Measurements from ENCODE around the gene CNDP2. TPM values are rescaled to one million over a fixed set of nuclear protein-coding genes. Genes with fewer than 3 reads are reported as not detected.

Gene CNDP2
- polyA plus RNA-seq, 1 donor from 2014 or later, result 179 TPM

GRCh38 chr18:74541703-74542555, 45.8 kb downstream of the CNDP2 start:
- Mint-ChIP-seq H3K27ac (no peak overlapping the region), H3K4me1 (no peaks in the 10 kb centered on the region), H3K4me3 (peak overlapping the region in 1 of 4 donors; percentile 54), H3K9me3 (no peaks in the 10 kb centered on the region), H3K36me3 (no peaks in the 10 kb centered on the region), H3K27me3 (peaks cover 2% of the 10 kb centered on the region)

- peaks cover 3% of the 10 kb centered on the region for H3K27me3 Mint-ChIP-seq
- H3K4me3 Mint-ChIP-seq, result no peak overlapping the region
- H3K27ac Mint-ChIP-seq, result no peak overlapping the region
- H3K9me3 Mint-ChIP-seq, result peaks cover 2 to 13% (median 11%) of the 10 kb centered on the region in 3 donors
- H3K36me3 Mint-ChIP-seq, result no peaks in the 10 kb centered on the region
- H3K4me1 Mint-ChIP-seq, result no peaks in the 10 kb centered on the region
These were observed 48.7 kb downstream of the CNDP2 start for GRCh38 chr18:74544898-74545297.

- Mint-ChIP-seq H3K9me3 (peaks cover 2 to 13% (median 11%) of the 10 kb centered on the region in 3 donors), H3K36me3 (no peaks in the 10 kb centered on the region), H3K4me1 (no peaks in the 10 kb centered on the region), H3K27ac (no peak overlapping the region), H3K27me3 (peaks cover 3% of the 10 kb centered on the region), H3K4me3 (no peak overlapping the region)
These were observed 49.8 kb downstream of the CNDP2 start for GRCh38 chr18:74546007-74546406.

- Mint-ChIP-seq H3K36me3 (peaks cover 1% of the 10 kb centered on the region), H3K9me3 (peaks cover 2 to 13% (median 11%) of the 10 kb centered on the region in 3 donors), H3K27me3 (peaks cover 3% of the 10 kb centered on the region), H3K27ac (no peak overlapping the region), H3K4me3 (peak overlapping the region in 1 of 4 donors; percentile 9), H3K4me1 (peaks cover 0 to 2% (median 2%) of the 10 kb centered on the region in 3 donors)
These were observed 50.8 kb downstream of the CNDP2 start for GRCh38 chr18:74546751-74547530.

GRCh38 chr18:74547860-74548259, 51.7 kb downstream of the CNDP2 start:
- Mint-ChIP-seq H3K27me3 (peaks cover 1% of the 10 kb centered on the region), H3K9me3 (peaks cover 2 to 13% (median 11%) of the 10 kb centered on the region in 3 donors), H3K4me3 (no peak overlapping the region), H3K36me3 (peaks cover 1% of the 10 kb centered on the region), H3K4me1 (peaks cover 0 to 2% (median 2%) of the 10 kb centered on the region in 3 donors), H3K27ac (no peak overlapping the region)

GRCh38 chr18:74549591-74550104, 53.5 kb downstream of the CNDP2 start:
- H3K4me3 Mint-ChIP-seq, result peak overlapping the region in 1 of 4 donors; percentile 30
- H3K27ac Mint-ChIP-seq, result no peak overlapping the region
- H3K4me1 Mint-ChIP-seq, result peaks cover 0 to 2% (median 2%) of the 10 kb centered on the region in 3 donors
- peaks cover 2 to 13% (median 11%) of the 10 kb centered on the region in 3 donors for H3K9me3 Mint-ChIP-seq
- peaks cover 1% of the 10 kb centered on the region for H3K27me3 Mint-ChIP-seq
- H3K36me3 Mint-ChIP-seq, result peaks cover 1% of the 10 kb centered on the region

GRCh38 chr18:74550886-74551285, 54.7 kb downstream of the CNDP2 start:
- Mint-ChIP-seq H3K27me3 (peaks cover 1% of the 10 kb centered on the region), H3K9me3 (peaks cover 2 to 13% (median 11%) of the 10 kb centered on the region in 3 donors), H3K4me3 (peak overlapping the region in 1 of 4 donors; percentile 78), H3K36me3 (peaks cover 1% of the 10 kb centered on the region), H3K4me1 (peaks cover 0 to 2% (median 2%) of the 10 kb centered on the region in 3 donors), H3K27ac (no peak overlapping the region)

- Mint-ChIP-seq H3K4me3 (no peak overlapping the region), H3K9me3 (peaks cover 2 to 13% (median 11%) of the 10 kb centered on the region in 3 donors), H3K27ac (no peak overlapping the region), H3K4me1 (peaks cover 0 to 2% (median 2%) of the 10 kb centered on the region in 3 donors), H3K27me3 (peaks cover 1% of the 10 kb centered on the region), H3K36me3 (peaks cover 1% of the 10 kb centered on the region)
These were observed 55.3 kb downstream of the CNDP2 start for GRCh38 chr18:74551452-74551851.

GRCh38 chr18:74551936-74552555, 55.9 kb downstream of the CNDP2 start:
- H3K36me3 Mint-ChIP-seq, result peaks cover 1% of the 10 kb centered on the region

GRCh38 chr18:74556126-74556525, 60.0 kb downstream of the CNDP2 start:
- Mint-ChIP-seq H3K27me3 (peaks cover 5% of the 10 kb centered on the region), H3K36me3 (peaks cover 1% of the 10 kb centered on the region), H3K4me1 (peaks cover 0 to 2% (median 2%) of the 10 kb centered on the region in 3 donors), H3K9me3 (no peaks in the 10 kb centered on the region), H3K4me3 (no peak overlapping the region), H3K27ac (no peak overlapping the region)

More at GRCh38 chr18:74551936-74552555, 55.9 kb downstream of the CNDP2 start:
- H3K9me3 Mint-ChIP-seq, result peaks cover 2 to 13% (median 11%) of the 10 kb centered on the region in 3 donors
- peaks cover 1% of the 10 kb centered on the region for H3K27me3 Mint-ChIP-seq
- H3K27ac Mint-ChIP-seq, result no peak overlapping the region
- peaks cover 0 to 2% (median 2%) of the 10 kb centered on the region in 3 donors for H3K4me1 Mint-ChIP-seq
- peak overlapping the region in 1 of 4 donors; percentile 56 for H3K4me3 Mint-ChIP-seq

- no peaks in the 10 kb centered on the region for H3K4me1 Mint-ChIP-seq
- no peaks in the 10 kb centered on the region for H3K9me3 Mint-ChIP-seq
- H3K4me3 Mint-ChIP-seq, result no peak overlapping the region
- H3K27me3 Mint-ChIP-seq, result peaks cover 5% of the 10 kb centered on the region
- H3K27ac Mint-ChIP-seq, result no peak overlapping the region
- no peaks in the 10 kb centered on the region for H3K36me3 Mint-ChIP-seq
These were observed 61.9 kb downstream of the CNDP2 start for GRCh38 chr18:74558096-74558495.

- H3K4me1 Mint-ChIP-seq, result no peaks in the 10 kb centered on the region
- peaks cover 2 to 11% (median 4%) of the 10 kb centered on the region in 3 donors for H3K9me3 Mint-ChIP-seq
- H3K27ac Mint-ChIP-seq, result no peak overlapping the region
- no peak overlapping the region for H3K4me3 Mint-ChIP-seq
- H3K36me3 Mint-ChIP-seq, result peaks cover 5% of the 10 kb centered on the region
- peaks cover 5% of the 10 kb centered on the region for H3K27me3 Mint-ChIP-seq
These were observed 66.1 kb downstream of the CNDP2 start for GRCh38 chr18:74562131-74562730.

- Mint-ChIP-seq H3K36me3 (peaks cover 5% of the 10 kb centered on the region), H3K4me1 (no peaks in the 10 kb centered on the region), H3K9me3 (peaks cover 2 to 12% (median 4%) of the 10 kb centered on the region in 3 donors), H3K4me3 (no peak overlapping the region), H3K27me3 (peaks cover 5% of the 10 kb centered on the region), H3K27ac (no peak overlapping the region)
These were observed 66.6 kb downstream of the CNDP2 start for GRCh38 chr18:74562775-74563174.

GRCh38 chr18:74563999-74564398, 67.8 kb downstream of the CNDP2 start:
- H3K27me3 Mint-ChIP-seq, result peaks cover 8% of the 10 kb centered on the region
- H3K36me3 Mint-ChIP-seq, result peaks cover 7% of the 10 kb centered on the region
- H3K4me3 Mint-ChIP-seq, result no peak overlapping the region

More at GRCh38 chr18:74563999-74564398, 67.8 kb downstream of the CNDP2 start:
- Mint-ChIP-seq H3K27ac (no peak overlapping the region), H3K9me3 (peaks cover 2 to 12% (median 8%) of the 10 kb centered on the region in 3 donors), H3K4me1 (peaks cover 0 to under 1% (median under 1%) of the 10 kb centered on the region in 3 donors)

Measured in IgD-negative memory B cell (primary cell).